Activated CD8-positive, alpha-beta T cell treated with anti-CD3 and anti-CD28 coated beads, Interleukin-2, amount 10 ng/mL, durations not matched to agents 7 days and 5 days (primary cell): ENCODE results near the gene SPECC1. TPM values are rescaled to one million over a fixed set of nuclear protein-coding genes. Genes with fewer than 3 reads are reported as not detected.

ENCODE experiments used
- total RNA-seq, 2 experiments: library from RNA; stranded (reverse); gene quantifications; one replicate each; pipeline ENCODE4 v1.2.3, GENCODE V29; 2021

The SPECC1 gene
- total RNA-seq, 2 experiments from 2014 or later, result 4.2 to 5.3 TPM

Other genes starting within 250 kb of the SPECC1 start
- gene ULK2, start 141.4 kb upstream of the SPECC1 start, total RNA-seq, result 1 to 10 TPM; 8.7 to 9.5 TPM
- gene AKAP10, start 31.5 kb upstream of the SPECC1 start, total RNA-seq, result 10 to 100 TPM; 40.8 to 40.9 TPM